ENCODE data around the gene IFFO2.
A peak's percentile ranks its signal among the peaks of the same experiment; 100 is the strongest.
"Not testable (repeated sequence)": the region's sequence is repeated elsewhere in the genome, so short reads cannot be mapped to it uniquely, and the experiment has no call there.

IFFO2 gene

DNA sequence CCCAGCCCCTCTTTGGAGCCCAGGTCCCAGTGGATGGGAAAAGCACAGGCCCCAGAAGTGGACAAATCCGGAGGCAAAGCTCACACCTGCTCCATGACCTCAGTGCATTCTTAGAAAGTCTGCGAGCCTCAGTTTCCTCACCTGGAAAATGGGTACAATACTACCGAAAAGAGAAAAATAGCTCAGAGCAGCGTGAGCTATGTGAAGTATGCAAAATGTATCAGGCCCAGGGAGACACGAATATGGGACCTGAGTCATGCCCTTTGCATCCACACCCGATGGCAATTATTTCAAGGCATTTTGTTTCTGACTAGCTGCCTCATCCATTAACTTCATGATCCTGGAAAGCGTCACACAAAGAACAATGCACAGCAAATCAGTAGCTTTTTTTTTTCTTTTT, 63.4 kb downstream of the IFFO2 start:
- no peak for DNase-seq (ENCODE audit: low spot score)

DNA sequence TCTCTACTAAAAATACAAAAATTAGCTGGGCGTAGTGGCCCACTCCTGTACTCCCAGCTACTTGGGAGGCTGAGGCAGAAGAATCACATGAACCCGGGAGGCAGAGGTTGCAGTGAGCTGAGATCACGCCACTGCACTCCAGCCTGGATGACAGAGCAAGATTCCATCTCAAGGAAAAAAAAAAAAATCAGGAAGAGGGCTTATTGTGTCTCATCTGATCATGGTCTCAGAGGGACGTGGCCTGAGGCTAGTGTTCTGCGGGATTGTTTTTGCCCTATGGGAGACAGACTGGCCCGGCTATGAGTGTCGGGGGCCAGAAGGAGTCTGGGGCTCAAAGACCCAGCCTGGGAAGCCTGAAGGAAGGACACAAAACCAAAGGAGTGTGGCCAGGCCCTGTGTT, 64.6 kb downstream of the IFFO2 start:
- not testable (repeated sequence) for DNase-seq (ENCODE audit: low spot score)

DNA sequence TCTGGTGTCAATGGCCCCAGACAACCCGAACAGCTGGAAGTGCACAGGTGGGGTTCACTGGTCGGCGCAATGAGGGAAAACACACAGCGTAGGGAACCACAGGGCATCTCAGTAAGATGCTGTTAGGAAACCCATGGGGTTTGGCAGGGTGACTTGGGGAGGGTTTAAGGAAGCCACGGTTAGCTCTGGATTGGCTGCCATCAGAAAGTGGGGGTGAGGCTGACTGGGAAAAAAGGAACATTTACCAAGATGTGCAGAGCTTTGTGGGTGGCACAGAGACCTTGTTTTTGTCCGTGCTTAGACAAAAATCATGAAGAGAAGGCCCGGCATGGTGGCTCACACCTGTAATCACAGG, 65.1 kb downstream of the IFFO2 start:
- no peak for DNase-seq (ENCODE audit: low spot score)

DNA sequence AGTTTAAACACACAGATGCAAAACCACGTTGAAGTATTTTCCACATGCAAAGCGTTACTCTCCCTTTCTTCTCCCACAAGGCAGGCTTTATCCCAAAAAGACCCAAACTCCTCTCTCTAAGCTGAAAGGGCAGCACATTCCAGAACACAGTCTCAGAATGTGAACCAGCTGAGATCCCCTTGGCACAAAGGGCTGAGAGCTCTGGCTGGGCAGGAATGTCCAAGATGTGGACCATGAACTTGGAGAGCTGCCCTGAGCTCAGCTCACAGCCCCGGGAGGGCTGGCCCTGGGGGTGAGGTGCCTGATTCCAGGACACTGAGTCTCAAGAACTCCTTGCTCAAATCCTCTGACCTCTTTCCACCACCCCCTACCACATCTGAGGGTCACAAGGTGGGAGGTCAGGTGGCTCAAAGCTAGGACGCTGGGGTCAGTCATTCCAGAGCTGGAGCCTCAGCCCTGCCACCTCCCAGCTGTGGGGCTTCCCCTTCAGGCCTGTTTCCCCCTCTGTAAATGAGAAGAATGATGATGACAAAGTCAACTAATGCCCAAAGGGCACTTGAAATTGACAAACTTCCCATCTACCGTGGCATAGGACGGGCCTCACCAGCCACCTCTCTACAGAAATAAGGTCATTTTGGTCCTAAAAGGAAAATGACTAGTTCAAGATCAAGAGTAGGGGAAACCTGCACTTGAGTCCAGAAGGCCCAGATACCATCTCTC, 65.6 kb downstream of the IFFO2 start:
- DNase-seq (ENCODE audit: low spot score), result no peak

DNA sequence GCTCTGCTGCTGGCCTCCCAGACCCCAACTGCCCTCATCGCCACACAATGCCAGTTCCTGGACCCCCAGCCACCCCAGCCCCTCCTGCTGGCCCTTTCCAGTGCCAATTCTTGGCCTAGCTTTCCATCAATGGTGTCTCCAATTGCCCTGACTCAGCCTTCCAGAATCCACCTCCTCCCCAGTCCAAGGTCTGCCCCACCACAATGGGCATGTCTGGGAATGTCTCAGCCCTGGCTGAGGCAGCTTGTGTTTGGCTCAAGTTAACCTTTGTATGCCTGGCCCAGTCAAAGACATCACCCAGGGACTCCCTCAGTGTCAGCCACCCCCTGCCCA, 70.5 kb downstream of the IFFO2 start:
- no peak for DNase-seq (ENCODE audit: low spot score)

DNA sequence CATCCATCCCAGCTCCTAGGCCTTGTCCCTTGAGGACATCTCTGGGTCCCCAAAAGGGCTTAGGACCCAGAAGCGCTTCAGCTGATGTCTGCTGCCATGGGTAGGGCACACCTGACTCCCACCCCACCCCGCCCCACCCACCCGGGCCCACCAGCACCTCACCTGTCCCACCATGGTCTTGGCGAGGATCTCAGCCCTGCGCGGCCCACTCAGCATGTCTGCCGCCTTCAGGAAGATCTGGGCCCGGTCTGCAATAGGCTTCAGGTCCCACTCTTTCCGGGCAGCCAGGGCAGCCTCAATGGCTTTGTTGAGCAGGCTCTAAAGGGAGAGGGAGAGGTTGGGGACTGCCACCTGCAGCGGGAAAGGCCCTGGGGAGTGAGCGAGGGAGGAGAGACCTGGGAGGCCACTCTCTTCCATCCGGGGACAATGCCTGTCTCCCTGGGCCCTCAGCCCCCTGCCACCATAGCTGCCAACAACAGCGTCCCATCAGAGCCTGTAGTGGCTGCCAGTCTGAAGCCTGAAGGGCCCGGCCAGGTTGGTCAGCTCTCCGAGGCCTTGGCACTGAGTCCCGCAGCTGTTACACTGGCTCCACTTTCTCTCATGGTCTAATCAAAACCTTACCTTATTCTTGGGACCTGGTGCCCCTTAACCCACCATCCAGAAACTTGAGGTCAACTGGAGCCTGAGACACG, 71.0 kb downstream of the IFFO2 start:
- DNase-seq (ENCODE audit: low spot score), result no peak

DNA sequence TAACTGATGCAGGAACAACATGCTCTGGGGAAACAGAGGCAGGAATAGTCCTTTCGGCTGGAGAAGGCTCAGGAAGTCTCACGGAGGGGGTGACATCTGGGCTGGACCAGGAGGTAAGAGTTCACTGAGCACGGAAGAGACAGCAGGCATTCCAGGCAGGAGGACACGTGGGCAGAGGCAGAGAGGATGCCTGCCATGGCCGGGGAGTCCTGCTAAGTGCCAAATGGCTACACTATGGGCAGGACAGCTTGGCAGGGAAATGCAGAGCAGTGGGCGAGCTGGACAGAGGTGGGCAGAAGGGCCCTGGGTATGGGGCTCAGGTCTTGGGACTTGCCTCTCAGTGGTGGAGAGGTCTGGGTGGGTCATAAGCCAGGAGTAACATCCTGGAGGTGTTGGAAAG, 71.7 kb downstream of the IFFO2 start:
- DNase-seq (ENCODE audit: low spot score), result no peak

DNA sequence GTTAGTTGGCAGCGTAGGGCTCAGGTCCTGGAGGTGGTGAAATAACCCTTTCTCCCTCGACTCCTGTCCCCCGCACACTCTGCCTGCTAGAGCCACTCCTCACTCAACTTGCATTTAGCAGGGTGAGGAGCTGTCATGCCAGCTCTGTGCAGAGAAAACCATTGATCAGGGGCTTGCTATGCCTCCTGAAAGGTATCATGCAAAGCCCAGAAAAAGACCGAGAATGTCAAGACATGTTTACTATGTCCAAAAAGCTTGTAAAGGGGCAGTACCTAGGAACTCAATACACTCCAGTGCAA, 72.1 kb downstream of the IFFO2 start:
- DNase-seq (ENCODE audit: low spot score), result no peak

DNA sequence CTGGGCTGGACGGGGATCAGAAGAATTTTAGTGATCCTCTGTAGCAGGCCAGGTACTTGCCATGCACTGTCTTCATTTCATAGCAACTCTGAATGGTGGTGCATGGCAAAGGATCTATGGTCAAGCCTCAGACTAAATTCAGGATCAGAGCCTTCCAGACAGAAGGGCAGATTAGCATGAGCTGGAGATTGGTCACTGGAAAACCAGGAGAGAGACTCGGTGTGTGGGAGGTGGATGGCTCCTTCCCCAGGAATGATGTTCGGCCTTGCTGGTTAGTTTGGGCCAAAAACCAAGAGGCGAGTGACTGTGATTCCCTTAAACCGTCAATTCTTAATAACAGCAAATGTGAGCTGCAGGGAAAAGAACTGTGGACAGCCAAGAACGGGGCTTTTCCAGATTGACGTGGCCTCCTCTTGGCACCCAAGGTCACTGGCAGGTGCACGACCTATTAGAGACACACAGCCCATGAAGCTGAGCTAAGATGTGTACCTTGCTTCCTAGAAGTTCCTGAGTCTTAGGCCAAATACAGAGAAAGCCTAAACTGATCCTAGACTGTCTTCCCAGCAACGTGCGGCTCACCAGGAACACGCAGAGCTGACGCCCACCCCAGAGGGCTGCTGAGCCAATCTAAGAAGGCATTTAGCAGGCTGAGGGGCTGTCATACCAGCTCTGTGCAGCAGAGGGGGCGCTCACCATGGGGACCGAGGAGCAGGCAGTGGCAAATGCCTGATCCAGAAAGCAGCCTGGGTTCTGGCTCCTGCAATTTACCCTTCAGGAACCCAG, 72.6 kb downstream of the IFFO2 start:
- peak; percentile 55 for DNase-seq (ENCODE audit: low spot score)

DNA sequence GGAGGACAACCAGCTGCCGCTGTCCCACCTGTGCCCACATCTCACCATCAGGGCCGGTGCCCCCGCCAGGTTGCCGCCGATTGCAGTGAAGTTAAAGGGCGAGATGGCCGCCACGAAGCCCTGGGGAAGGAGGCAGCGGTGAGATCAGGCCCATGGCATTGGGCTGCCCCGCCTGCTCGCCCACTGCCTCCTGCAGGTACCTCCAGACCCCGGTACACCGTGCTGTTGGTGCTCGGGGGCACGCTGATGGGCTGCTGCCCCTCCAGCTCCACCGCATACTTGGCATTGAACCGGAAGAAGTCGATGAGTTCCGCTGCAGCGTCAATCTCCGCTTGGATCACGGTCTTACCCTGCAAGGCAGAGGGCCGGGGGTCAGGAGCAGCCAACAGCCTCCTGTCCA, 73.4 kb downstream of the IFFO2 start:
- DNase-seq (ENCODE audit: low spot score), result no peak

DNA sequence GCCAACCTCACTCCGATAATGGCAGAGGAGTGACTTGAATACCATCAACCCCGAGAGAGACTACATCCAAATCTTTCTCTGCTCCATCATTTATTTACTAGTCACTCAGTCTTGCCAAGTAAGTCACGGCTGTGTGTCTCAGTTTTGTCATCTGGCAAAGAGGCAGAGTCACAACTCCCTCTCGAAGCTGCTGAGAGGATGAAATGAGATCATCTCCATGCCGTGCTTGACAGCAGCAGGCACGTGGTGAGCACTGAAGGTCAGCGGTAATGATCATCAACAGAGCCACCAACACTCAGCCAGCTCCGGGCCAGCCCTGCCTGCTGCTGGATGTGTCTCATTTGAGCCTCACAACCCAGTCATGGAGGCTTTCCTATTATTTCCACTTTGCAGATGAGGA, 74.0 kb downstream of the IFFO2 start:
- no peak for DNase-seq (ENCODE audit: low spot score)

DNA sequence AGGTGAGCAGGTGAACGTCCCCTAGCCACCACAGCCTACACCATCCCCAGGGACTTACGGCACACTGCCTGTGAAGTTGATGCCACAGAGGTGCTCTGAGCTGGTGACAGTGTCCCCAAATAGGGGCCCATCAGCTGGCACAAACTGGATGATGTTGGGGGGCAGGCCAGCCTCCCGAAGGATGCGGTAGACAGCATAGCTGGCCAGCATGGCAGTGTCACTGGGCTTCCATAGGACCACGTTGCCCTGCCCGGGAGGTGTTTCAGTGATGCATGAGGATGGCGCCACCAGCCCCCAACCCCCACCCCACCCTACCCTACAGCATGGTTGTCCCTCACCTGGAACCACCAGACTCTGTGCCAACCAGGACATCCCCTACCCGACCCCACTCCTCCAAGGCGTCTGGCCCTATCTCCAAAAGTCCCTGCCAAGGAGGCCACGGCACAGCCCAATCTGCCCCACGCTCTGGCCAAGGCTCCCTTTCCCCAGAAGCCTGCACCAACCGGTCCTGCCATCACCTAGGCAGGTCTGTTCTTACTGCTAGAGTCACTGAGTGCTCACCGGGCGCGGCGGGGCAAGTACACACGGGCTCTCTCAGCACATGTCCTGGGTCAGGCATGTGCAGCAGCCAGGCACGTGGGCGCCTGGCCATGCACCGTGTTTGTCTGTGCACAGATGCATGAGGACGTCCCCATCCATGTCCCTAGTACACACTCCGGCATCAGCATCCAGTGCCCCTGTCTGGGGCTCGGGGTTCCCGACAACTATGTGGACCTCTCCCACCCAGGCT, 74.6 kb downstream of the IFFO2 start:
- no peak for DNase-seq (ENCODE audit: low spot score)

DNA sequence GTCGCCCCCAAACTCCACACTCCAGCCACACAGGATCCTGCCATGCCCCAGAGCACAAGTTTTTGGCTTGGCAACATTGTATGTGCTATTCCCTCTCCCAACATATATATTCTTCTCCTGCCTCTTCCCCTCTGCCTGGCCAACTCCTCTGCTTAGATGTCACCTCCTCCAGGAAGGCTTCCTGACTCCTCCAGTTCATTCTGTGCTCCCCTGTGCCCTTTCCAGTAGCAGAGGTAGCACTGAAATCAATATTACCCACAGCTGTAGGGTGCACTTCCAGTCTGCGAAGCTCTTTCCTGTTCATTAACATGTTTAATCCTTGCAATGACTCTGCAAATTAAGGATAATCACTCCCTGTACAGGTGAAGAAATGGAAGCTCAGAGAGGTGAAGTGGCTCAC, 75.3 kb downstream of the IFFO2 start:
- no peak for DNase-seq (ENCODE audit: low spot score)

DNA sequence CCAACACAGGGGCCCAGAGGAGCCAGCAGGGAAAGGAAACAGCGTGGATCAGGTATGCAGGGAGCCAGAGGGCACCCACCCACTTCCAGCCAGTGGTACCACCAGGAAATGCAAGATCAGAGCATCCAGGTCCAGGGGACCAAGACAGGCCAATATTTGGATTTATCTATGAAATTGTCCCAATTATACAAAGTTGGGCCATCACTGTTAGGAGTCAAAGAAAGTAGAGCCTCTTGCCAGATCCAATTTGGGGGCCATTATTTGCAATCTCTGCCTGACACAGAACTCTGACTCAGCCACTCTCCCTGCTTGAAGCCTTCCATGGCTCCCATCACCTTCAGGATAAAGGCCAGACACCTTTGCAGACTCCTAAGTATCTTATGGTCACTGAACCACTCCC, 75.9 kb downstream of the IFFO2 start:
- no peak for DNase-seq (ENCODE audit: low spot score)

DNA sequence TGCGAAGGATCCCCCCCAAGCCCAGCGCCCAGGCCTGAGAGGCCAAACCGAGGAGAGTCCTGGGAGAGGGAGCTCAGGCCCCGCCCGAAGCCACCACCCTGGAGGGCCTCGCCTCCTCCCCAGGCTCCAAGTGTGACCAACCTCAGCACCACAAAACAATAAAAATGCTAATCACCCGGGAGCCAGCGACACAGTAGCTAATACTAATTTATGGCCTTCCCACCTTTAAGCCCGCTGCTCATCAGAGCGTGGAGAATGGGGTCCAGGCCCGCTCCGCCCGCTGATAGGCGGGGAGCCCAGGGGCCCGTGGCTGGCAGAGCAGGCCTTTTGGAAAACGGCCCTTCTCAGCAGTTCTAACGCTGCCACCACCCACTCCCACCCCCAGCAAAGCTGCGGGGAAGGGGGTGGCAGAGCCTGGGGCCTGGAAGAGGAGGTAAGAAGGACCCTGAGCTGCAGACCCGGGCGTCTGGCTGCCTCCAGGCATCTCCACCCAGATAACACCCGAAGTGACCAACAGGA, 76.6 kb downstream of the IFFO2 start:
- DNase-seq (ENCODE audit: low spot score), result no peak

DNA sequence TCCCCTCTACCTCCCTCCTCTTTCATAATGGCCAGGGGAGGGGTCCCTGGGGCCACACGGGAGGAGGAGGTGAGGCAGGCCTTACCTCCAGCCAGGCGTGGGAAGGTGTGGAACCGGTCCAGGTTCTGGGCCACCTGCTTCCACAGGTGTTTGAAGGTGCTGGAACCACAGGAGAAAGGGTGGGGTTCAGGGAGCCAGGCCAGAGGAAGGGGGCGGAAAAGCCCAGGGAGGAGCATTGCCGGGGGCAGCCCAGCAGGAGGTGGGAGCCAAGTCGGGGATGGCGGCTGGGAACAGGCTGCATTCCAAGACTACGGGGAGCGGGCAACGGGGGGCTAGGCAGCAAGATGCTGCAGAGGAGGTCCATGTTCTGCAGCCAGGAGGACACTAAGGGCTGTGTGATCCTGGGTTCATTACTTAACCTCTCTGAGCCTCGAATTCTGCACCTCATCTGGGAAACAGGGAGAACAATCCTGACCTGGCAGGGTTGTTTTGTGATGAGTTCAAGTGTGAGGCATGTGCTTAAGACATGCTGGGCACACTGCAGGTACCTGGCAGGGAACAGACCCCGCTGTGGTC, 77.2 kb downstream of the IFFO2 start:
- DNase-seq (ENCODE audit: low spot score), result no peak

DNA sequence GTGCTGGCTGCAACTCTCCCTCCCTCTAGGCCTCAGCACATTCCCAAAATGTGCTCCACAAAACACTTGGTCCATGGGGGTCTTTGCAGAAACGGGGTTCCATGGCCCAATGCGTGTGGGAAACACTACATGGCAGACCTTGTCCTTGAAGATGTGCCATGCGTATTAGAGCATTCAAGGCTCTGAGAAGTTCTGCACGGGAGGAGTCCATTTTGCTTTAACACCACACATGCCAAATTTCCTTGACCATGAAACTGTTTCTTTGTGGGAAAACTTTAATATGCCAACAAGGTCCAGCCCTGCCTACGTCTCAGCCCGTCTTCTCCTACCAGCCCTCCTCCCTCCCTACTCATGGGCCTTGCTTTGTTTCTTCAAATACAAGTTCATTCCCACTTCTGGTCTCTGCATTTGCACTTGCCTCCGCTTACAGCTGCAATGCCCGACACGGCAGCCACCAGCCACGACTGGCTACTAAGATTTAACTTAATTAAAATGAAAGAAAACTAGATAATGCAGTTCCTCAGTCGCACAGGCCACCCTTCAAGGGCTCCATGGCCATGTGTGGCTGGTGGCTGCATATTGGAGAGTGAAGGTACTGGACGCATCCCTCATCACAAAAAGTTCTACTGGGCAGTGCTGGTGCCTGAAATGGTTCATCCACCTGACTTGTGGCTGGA, 77.8 kb downstream of the IFFO2 start:
- DNase-seq (ENCODE audit: low spot score), result no peak

DNA sequence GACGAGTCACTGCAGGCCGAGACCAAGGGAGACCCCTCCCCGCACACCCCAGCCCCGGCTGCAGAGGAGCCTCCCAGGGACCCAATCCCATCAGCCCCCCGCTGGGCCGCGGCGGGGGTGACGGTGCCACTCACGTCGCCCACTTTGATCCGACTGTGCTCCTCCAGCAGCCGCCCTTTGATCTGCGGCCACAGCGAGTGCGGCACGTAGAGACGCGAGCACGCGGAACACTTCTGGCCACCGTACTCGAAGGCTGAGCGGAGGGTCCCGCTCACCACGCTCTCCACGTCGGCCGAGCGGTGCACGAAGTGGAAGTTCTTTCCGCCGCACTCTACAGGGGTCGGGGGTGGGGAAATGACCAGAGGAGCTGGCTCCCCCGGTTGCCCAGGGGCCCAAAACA, 79.2 kb downstream of the IFFO2 start:
- DNase-seq (ENCODE audit: low spot score), result no peak

DNA sequence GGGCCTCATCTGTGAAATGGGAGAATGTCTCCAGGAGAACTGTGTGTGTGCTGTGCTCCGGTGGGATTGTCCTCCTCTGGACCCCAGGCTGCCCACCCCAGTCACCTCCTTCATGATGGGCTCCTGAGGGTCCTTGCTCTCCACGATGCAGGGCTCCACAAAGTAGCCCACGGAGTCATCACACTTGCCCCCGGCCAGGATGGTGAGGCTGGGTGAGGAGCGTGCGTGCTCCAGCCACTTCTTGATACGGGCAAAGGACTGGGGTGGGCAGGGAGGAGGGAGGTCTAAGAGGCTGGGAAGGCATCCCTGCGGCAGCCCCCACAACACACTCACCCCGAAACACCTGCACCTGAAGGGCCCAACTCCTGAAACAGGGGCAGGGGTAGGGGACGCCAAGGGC, 80.3 kb downstream of the IFFO2 start:
- no peak for DNase-seq (ENCODE audit: low spot score)

DNA sequence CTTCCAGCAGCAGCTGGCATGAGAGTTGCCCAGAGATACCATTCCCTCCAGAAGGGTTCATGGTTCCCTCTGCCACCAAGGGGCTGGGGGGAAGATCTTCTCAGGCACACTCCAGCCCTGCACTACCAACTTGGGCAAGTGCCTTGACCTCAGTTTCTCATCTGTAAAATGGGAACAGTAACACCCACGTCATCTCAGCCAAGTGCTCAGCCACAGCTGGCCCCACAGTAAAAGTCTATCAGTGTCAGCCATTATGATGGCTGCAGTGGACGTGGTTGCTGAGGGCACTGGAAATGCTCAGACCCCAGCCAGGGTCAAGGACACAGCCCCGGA, 80.7 kb downstream of the IFFO2 start:
- DNase-seq (ENCODE audit: low spot score), result no peak

DNA sequence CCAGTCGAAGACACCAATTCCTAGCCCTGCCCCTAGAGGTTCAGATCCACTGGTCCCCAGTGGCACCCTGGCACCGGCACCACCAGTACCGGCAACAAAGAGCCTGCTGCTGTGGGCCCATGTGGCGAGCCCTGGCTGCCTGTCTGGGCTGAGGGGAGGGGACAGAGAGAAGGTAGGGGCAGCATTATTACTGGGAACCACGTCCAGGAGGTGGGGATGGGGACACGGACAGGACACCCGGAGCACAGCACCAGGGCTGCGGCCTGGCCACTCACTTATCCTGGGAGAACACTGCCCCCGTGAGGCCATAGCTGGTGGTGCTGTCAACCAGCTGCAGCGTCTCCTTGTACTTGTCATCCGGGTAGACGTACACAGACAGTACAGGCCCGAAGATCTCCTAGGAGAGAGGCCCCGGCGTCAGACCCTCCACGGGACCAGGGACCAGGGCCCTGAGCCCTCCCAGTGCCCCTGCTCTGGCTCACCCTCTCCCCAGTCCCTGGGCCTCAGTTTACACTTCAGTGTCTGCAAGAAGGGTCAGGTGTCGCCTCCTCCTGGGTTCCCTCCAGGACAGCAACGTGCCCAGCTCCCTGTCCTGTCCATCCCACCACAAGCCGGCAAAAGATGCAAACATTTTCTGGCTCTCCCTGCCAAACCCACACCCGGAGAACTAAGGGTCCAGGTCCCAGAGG, 81.2 kb downstream of the IFFO2 start:
- peak; percentile 82 for DNase-seq (ENCODE audit: low spot score)

All from RKO (cell line).